Loucy (cell line): ENCODE results near the gene VASH2.

Experiments
- H2AFZ ChIP-seq: fragments of 200-600 bp; sonication (generic); 2 replicates; pipeline ENCODE4 v1.6.0; 2016; ENCODE audit warnings: antibody characterized with exemption, mild to moderate bottlenecking, low read length, moderate library complexity
- H3F3A ChIP-seq: fragments of 200-600 bp; 2 replicates; pipeline ENCODE4 v1.6.0; 2016; ENCODE audit warnings: antibody characterized with exemption, low read depth, mild to moderate bottlenecking
- H3K27me3 ChIP-seq: fragments of 200-600 bp; sonication (generic); 2 replicates; pipeline ENCODE4 v1.6.1; 2014; ENCODE audit warnings: low read length, mild to moderate bottlenecking; ENCODE audit not compliant: insufficient read depth, poor library complexity, severe bottlenecking
- H3K36me3 ChIP-seq: fragments of 200-600 bp; sonication (generic); 2 replicates; pipeline ENCODE4 v1.6.1; 2016; ENCODE audit warnings: low read length; ENCODE audit not compliant: insufficient read depth
- H3K4me1 ChIP-seq: fragments of 200-600 bp; sonication (generic); 2 replicates; pipeline ENCODE4 v1.5.1; 2014; ENCODE audit warnings: low read length, mild to moderate bottlenecking; ENCODE audit not compliant: insufficient read depth, poor library complexity, severe bottlenecking
- H3K4me2 ChIP-seq: fragments of 200-600 bp; sonication (generic); 2 replicates; pipeline ENCODE4 v1.6.0; 2014; ENCODE audit warnings: antibody characterized with exemption, low read length, low read depth, mild to moderate bottlenecking; ENCODE audit not compliant: poor library complexity, severe bottlenecking
- H3K4me3 ChIP-seq: fragments of 200-600 bp; sonication (generic); 2 replicates; pipeline ENCODE4 v1.5.1; 2014; ENCODE audit warnings: low read length, mild to moderate bottlenecking, mixed read lengths; ENCODE audit not compliant: poor library complexity, severe bottlenecking
- H3K79me2 ChIP-seq: fragments of 200-600 bp; sonication (generic); 2 replicates; pipeline ENCODE4 v1.6.1; 2014; ENCODE audit warnings: low read length; ENCODE audit not compliant: insufficient read depth
- H3K9ac ChIP-seq: fragments of 200-600 bp; sonication (generic); 2 replicates; pipeline ENCODE4 v1.6.0; 2014; ENCODE audit warnings: mild to moderate bottlenecking, low read depth, low read length, moderate library complexity; ENCODE audit not compliant: poor library complexity, severe bottlenecking
- H3K9me2 ChIP-seq: fragments of 200-600 bp; sonication (generic); replicated peaks from 2 replicates; pipeline ENCODE4 v1.6.1; 2016; ENCODE audit warnings: low read depth, low read length, mixed read lengths
- H3K9me3 ChIP-seq: fragments of 200-600 bp; sonication (generic); 2 replicates; pipeline ENCODE4 v1.6.1; 2014; ENCODE audit warnings: mild to moderate bottlenecking, antibody characterized with exemption, low read length, low read depth; ENCODE audit not compliant: insufficient read depth
- H4K20me1 ChIP-seq: fragments of 200-600 bp; sonication (generic); 2 replicates; pipeline ENCODE4 v1.6.0; 2014; ENCODE audit warnings: antibody characterized with exemption, low read length, mild to moderate bottlenecking; ENCODE audit not compliant: insufficient read depth, poor library complexity, severe bottlenecking
- EZH2phosphoT487 ChIP-seq: fragments of 200-600 bp; IDR thresholded peaks from 2 replicates; pipeline ENCODE4 v1.6.1; 2018; ENCODE audit warnings: antibody characterized with exemption, mild to moderate bottlenecking, moderate library complexity, borderline replicate concordance
- TF ChIP-seq, protein P1 (sequence below): fragments of 200-600 bp; sonication (generic); conservative IDR thresholded peaks from 2 replicates; pipeline ENCODE4 v1.5.1; 2014; ENCODE audit warnings: mild to moderate bottlenecking, antibody characterized with exemption, low read length

VASH2 gene

GRCh38 chr1:212984522-212985291, 34.4 kb downstream of the VASH2 start:
- Histone ChIP-seq H3K9ac (no peak overlapping the region), H3K9me2 (no peaks in the 10 kb centered on the region), H4K20me1 (no peaks in the 10 kb centered on the region), H3K36me3 (peaks cover 25% of the 10 kb centered on the region; the same call in 1 of the 2 replicates), H3K9me3 (no peaks in the 10 kb centered on the region), H3K79me2 (no peaks in the 10 kb centered on the region), H3K4me1 (peaks cover 3% of the 10 kb centered on the region), H3K4me2 (no peak overlapping the region), H3F3A (no peaks in the 10 kb centered on the region; the same call in 1 of the 2 replicates), H3K4me3 (no peak overlapping the region), H3K27me3 (no peaks in the 10 kb centered on the region), H2AFZ (no peak overlapping the region)
- no peak for TF ChIP-seq EZH2phosphoT487

- H4K20me1 ChIP-seq: no peaks in the 10 kb centered on the region
Measured at GRCh38 chr1:212986551-212986950, 36.2 kb downstream of the VASH2 start.

GRCh38 chr1:212987702-212988322, 37.5 kb downstream of the VASH2 start:
- Histone ChIP-seq H3K27me3 (no peaks in the 10 kb centered on the region), H3K9me2 (no peaks in the 10 kb centered on the region), H3K4me3 (no peak overlapping the region), H3F3A (no peaks in the 10 kb centered on the region; the same call in 1 of the 2 replicates), H4K20me1 (no peaks in the 10 kb centered on the region), H3K9ac (no peak overlapping the region), H3K4me2 (no peak overlapping the region), H3K36me3 (peaks cover 33% of the 10 kb centered on the region; the same call in 1 of the 2 replicates), H3K79me2 (no peaks in the 10 kb centered on the region), H2AFZ (no peak overlapping the region), H3K9me3 (no peaks in the 10 kb centered on the region), H3K4me1 (peaks cover 9% of the 10 kb centered on the region)
- TF ChIP-seq EZH2phosphoT487: no peak
- TF ChIP-seq, protein P1, sequence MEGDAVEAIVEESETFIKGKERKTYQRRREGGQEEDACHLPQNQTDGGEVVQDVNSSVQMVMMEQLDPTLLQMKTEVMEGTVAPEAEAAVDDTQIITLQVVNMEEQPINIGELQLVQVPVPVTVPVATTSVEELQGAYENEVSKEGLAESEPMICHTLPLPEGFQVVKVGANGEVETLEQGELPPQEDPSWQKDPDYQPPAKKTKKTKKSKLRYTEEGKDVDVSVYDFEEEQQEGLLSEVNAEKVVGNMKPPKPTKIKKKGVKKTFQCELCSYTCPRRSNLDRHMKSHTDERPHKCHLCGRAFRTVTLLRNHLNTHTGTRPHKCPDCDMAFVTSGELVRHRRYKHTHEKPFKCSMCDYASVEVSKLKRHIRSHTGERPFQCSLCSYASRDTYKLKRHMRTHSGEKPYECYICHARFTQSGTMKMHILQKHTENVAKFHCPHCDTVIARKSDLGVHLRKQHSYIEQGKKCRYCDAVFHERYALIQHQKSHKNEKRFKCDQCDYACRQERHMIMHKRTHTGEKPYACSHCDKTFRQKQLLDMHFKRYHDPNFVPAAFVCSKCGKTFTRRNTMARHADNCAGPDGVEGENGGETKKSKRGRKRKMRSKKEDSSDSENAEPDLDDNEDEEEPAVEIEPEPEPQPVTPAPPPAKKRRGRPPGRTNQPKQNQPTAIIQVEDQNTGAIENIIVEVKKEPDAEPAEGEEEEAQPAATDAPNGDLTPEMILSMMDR: no peak

More at GRCh38 chr1:212986551-212986950, 36.2 kb downstream of the VASH2 start:
- Histone ChIP-seq H3K4me1 (peaks cover 9% of the 10 kb centered on the region), H3K4me3 (no peak overlapping the region), H3K79me2 (no peaks in the 10 kb centered on the region), H3K27me3 (no peaks in the 10 kb centered on the region), H3K9me2 (no peaks in the 10 kb centered on the region), H3K36me3 (peaks cover 26% of the 10 kb centered on the region; the same call in 1 of the 2 replicates), H3K9me3 (no peaks in the 10 kb centered on the region), H3K9ac (no peak overlapping the region), H2AFZ (no peak overlapping the region), H3K4me2 (no peak overlapping the region), H3F3A (no peaks in the 10 kb centered on the region; the same call in 1 of the 2 replicates)
- TF ChIP-seq EZH2phosphoT487: no peak
- TF ChIP-seq, protein P1: no peak
